ENCODE results near the gene PTPRN2. TPM values are rescaled to one million over a fixed set of nuclear protein-coding genes. Genes with fewer than 3 reads are reported as not detected.

Gene PTPRN2
- total and polyA plus RNA-seq, 2 of the 8 experiments (the other 6 are each of a cell fraction or from before 2014, with no cell fraction given) = 2.6 to 4.5 TPM

DNA sequence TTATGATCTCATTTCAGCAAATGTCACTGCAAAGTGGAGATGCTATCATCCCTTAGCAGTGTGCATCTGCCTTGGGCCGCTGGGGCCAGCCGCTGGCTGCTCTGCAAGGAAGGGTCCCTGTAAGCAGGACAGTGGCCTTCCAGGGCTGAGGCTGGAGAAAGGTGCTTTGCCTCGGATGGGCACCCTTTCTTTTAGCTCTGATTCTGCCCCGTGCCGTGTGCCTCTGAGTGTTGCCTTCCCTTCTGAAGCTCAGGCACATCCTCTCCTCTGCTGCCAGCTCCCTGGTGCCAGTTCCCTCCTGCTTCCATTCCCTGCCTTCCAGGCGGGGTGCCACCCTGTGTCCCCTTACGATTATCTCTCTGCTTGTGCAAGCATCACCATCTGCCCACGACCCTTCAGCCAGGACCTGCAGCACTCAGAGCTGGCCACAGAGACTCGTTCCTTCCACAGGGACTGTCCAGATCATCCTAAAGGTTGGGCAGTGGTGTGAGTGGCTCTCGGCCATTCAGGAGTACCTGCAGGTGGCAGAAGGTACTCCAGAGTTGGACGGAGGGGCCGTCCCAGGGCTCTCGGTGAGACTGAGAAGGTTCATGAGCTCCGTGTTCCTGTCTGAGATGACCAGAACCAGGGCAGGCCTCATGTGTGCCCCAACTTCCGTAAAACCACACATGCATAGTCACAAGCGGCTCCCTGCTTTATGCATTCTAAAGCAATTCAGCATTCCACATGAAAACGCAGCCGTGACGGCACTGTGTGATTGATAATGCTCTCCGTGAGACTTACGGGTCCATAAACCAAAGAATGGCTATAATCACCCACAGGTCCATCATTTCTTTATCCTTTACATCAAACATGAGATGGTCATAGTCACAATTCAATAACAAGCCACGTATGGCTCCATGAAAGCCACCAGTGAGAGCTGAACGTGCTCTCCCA, 879.4 kb downstream of the PTPRN2 start (continued):
- TF ChIP-seq PHF8 (conservative IDR thresholded peaks at IDR 0.05; ENCODE audit: low read depth, low read length) (no peak), BACH1 (IDR thresholded peaks at IDR 0.05; ENCODE audit: low read length) (no peak), EGR1 (IDR thresholded peaks at IDR 0.05; ENCODE audit: borderline replicate concordance, low read depth, low read length) (no peak), NANOG (IDR thresholded peaks at IDR 0.05; ENCODE audit: insufficient read depth, low read depth, low read length, poor library complexity, severe bottlenecking) (no peak), TCF12 (IDR thresholded peaks at IDR 0.05; ENCODE audit: low read depth, low read length) (no peak), POU5F1 (IDR thresholded peaks at IDR 0.05; ENCODE audit: low read depth, low read length) (no peak), SRF (IDR thresholded peaks at IDR 0.05; ENCODE audit: low read depth, low read length) (no peak), POLR2AphosphoS5 (IDR thresholded peaks at IDR 0.05; ENCODE audit: low read depth, low read length) (no peak), EZH2 (IDR thresholded peaks at IDR 0.05; ENCODE audit: low read depth, low read length, severe bottlenecking) (no peak)
- TF ChIP-seq, protein P1, sequence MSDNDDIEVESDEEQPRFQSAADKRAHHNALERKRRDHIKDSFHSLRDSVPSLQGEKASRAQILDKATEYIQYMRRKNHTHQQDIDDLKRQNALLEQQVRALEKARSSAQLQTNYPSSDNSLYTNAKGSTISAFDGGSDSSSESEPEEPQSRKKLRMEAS (IDR thresholded peaks at IDR 0.05) = no peak

All from H1 (cell line).